ENCODE data around the gene MAML1.

- TF ChIP-seq CTCF (IDR thresholded peaks at IDR 0.05; ENCODE audit: poor library complexity, severe bottlenecking) (no peak), EZH2 (IDR thresholded peaks at IDR 0.05; ENCODE audit: borderline replicate concordance, insufficient read depth, low read length, poor library complexity, severe bottlenecking) (no peak), POLR2AphosphoS5 (IDR thresholded peaks at IDR 0.05) (no peak), SMC3 (conservative IDR thresholded peaks at IDR 0.05; ENCODE audit: poor library complexity) (no peak)
- TF ChIP-seq, protein P1, sequence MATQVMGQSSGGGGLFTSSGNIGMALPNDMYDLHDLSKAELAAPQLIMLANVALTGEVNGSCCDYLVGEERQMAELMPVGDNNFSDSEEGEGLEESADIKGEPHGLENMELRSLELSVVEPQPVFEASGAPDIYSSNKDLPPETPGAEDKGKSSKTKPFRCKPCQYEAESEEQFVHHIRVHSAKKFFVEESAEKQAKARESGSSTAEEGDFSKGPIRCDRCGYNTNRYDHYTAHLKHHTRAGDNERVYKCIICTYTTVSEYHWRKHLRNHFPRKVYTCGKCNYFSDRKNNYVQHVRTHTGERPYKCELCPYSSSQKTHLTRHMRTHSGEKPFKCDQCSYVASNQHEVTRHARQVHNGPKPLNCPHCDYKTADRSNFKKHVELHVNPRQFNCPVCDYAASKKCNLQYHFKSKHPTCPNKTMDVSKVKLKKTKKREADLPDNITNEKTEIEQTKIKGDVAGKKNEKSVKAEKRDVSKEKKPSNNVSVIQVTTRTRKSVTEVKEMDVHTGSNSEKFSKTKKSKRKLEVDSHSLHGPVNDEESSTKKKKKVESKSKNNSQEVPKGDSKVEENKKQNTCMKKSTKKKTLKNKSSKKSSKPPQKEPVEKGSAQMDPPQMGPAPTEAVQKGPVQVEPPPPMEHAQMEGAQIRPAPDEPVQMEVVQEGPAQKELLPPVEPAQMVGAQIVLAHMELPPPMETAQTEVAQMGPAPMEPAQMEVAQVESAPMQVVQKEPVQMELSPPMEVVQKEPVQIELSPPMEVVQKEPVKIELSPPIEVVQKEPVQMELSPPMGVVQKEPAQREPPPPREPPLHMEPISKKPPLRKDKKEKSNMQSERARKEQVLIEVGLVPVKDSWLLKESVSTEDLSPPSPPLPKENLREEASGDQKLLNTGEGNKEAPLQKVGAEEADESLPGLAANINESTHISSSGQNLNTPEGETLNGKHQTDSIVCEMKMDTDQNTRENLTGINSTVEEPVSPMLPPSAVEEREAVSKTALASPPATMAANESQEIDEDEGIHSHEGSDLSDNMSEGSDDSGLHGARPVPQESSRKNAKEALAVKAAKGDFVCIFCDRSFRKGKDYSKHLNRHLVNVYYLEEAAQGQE (IDR thresholded peaks at IDR 0.05; ENCODE audit: borderline replicate concordance): no peak
Measured at GRCh38 chr5:179778591-179778990, 46.0 kb downstream of the MAML1 start.

All from neural cell (in vitro differentiated cells).